GM21717 (cell line): ENCODE measurements around the gene TUBGCP5.
A peak's percentile ranks its signal among the peaks of the same experiment; 100 is the strongest.
"Not testable (repeated sequence)": the region's sequence is repeated elsewhere in the genome, so short reads cannot be mapped to it uniquely, and the experiment has no call there.

Experiments used
- ATAC-seq: cut with Tn5 transposase; IDR thresholded peaks from one replicate; pipeline ENCODE4 v1.9.1; 2021; ENCODE audit warnings: mild to moderate bottlenecking, moderate library complexity; ENCODE audit not compliant: unreplicated experiment

TUBGCP5 gene

DNA sequence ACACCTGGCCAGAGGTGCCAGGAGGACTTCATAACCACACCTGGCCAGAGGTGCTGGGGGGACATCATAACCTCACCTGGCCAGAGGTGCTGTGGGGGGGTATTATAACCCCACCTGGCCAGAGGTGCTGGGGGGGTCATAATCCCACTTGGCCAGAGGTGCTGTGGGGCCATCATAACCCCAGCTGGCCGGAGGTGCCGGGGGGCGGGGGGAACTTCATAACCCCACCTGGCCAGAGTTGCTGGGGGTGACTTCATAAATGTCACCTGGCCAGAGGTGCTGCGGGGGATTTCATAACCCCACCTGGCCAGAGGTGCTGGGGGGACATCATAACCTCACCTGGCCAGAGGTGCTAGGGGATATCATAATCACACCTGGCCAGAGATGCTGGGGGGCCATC is 4.2 kb upstream of the TUBGCP5 start:
- ATAC-seq: not testable (repeated sequence)

GRCh38 chr15:23041736-23042135 is 2.4 kb upstream of the TUBGCP5 start:
- not testable (repeated sequence) for ATAC-seq

- ATAC-seq: peak; percentile 21
Observed at GRCh38 chr15:23039917-23040281, 530 bp upstream of the TUBGCP5 start.

DNA sequence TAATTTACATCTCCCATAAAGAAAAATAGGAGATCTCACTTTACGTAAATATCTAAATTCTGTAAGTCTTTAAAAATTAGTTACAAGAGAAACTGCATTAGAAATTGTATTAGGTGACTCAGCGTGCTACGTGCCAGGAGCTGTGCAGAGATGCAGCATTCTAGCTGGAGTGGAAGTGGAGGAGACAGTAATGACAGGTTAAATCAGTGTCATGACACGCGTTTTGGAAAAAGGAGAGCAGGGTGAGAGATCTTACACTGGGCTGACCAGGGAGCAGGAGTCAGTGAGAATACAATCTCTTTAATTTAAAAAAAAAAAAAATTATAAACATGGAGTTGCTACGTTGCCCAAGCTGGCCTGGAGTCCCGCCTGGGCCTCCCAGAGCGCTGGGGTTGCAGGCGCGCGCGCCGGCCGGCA is 635 bp downstream of the TUBGCP5 start:
- ATAC-seq: peak; percentile 22

DNA sequence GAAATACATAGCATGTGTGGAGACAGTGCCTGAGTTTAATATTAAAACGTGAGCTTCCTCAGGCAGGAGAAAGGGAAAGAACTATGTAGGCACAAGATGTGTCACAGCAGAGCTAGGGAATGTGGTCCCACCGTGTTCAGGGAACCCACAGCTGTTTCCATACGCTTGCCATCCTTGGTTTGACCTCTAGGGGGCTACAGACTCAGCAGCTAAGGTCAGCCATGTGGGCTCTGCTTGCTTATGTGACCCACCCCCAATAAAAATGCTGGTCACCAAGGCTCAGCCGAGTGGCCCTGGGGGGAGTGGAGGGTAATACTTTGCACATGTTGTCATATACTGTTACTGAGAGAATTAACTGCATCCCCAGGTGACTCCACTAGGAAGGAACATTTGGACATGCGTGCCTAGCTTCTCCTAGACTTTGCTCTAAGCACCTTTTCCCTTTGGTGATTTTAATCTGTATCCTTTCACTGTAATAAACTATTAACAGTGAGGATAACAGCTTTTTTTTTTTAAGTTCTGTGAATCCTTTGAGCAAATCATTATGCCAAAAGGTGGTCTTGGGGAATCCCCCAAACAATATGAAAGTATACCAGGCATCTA is 3.3 kb downstream of the TUBGCP5 start:
- ATAC-seq: no peak

GRCh38 chr15:23033979-23034378 is 5.4 kb downstream of the TUBGCP5 start:
- no peak for ATAC-seq

DNA sequence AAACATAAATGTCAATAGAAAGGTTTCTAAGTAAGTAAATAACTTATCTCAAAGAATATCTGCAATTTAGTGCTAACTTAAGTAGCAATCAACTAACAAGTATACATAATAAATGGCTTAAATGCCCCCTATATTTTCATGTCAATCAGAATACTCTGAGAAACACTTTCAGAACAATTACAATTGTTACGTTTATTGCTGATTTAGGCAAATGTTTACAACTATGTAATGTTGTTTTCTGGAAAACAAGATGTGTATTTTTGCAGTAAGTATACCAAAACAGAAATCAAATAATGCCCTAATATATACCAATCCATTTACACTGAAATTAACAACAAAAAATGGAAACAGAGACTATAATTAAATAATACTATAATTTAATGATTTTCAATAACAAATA is 13.2 kb downstream of the TUBGCP5 start:
- ATAC-seq: no peak

GRCh38 chr15:23022156-23022555 is 17.2 kb downstream of the TUBGCP5 start:
- ATAC-seq: no peak

- ATAC-seq: no peak
Observed at GRCh38 chr15:23014394-23015000, 24.9 kb downstream of the TUBGCP5 start.

- no peak for ATAC-seq
Observed at GRCh38 chr15:23013681-23014080, 25.7 kb downstream of the TUBGCP5 start.

DNA sequence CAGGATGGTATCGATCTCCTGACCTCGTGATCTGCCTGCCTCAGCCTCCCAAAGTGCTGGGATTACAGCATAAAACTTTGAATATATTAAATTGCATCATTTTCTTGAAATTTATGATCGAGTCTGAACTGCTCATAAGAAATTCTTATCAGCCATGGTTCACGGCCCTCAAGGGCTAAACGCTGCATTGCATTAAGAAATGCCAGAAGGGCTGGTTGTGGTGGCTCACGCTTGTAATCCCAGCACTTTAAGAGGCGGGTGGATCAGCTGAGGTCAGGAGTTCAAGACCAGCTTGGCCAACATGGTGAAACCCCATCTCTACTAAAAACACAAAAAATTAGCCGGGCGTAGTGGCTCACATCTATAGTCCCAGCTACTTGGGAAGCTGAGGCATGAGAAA is 26.8 kb downstream of the TUBGCP5 start:
- not testable (repeated sequence) for ATAC-seq

DNA sequence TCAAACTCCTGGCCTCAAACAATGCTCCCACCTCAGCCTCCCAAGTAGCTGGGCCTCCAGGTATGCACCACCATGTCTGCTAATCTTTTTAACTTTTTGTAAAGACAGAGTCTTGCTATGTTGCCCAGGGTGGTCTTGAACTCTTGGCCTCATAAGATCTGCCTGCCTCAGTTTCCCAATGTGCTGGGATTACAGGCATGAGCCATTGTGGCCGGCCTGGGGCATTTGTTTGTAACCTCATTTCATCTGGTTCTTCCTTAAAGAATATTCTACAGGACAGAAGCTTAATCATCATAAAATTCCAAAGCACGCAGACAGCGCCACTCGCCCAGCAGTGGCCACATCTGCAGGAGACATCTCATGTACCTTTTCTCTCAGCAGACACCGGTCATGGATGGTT is 35.6 kb downstream of the TUBGCP5 start:
- ATAC-seq: no peak

DNA sequence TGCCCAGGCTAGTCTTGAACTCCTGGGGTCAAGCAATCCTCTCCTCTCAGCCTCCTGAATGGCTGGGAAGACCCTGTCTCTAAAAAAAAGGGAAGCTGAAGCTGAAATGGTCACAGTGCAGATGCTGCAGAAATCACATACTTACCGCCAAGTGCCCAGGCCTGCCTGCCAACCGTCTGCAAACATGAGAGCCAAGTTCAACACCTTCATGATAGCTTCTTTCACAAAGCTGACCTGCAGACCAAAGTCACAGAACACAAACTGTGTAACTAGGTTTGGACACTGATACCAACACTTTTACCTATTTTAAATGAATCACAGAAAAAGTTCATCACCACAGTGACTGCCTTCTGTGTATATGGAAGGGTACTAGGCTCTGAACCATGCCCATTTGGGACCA is 36.4 kb downstream of the TUBGCP5 start:
- no peak for ATAC-seq

DNA sequence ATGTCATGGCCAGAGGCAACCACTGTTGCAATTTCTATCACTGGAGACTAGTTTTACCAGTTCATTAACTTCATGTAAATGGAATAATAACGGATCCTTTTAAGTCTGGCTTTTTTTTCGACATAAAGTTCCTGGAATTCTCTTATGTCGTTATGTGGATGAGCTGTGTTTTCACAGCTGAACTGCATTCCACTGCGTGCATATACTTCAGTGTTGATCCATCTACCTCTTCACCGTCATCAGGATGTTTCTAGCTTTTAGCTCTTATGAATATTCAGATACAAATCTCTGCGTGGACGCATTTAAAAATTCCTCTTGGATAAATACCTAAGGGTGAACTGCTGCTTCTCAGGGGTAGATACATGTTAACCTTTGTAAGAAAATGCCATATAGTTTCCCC is 43.6 kb downstream of the TUBGCP5 start:
- no peak for ATAC-seq

DNA sequence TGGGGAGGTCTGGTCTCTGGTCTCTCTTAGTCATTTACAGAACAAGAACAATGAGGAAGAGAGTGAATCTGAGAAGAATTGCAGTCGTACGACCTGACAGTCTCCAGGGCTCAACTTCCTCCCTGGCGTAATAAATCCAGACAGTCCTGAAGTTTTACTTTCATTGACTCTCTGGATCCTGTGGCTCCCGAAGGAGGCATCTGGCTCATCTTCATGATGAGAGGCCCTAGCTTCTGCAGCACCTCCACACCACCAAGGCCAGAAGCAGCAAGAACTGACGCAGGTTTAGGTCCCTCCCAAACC is 47.4 kb downstream of the TUBGCP5 start:
- ATAC-seq: no peak

GRCh38 chr15:22989576-22990477 is 49.5 kb downstream of the TUBGCP5 start:
- no peak for ATAC-seq

DNA sequence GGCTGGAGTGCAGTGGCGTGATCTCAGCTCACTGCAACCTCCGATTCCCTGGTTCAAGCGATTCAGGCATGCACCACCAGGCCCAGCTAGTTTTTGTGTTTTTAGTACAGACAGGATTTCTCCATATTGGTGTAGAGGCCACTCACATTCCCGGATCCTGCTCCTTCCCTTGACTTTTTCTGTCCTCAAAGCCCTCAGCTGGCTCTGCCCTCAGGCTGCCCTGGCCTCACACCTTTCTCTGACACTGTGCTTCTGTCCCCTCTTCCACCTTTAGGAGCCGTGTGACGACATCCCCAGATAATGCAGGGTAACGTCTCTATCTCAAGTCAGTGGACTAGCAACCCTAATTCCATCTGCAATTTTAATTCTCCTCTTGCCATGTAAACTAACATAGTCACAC is 50.6 kb downstream of the TUBGCP5 start:
- no peak for ATAC-seq

DNA sequence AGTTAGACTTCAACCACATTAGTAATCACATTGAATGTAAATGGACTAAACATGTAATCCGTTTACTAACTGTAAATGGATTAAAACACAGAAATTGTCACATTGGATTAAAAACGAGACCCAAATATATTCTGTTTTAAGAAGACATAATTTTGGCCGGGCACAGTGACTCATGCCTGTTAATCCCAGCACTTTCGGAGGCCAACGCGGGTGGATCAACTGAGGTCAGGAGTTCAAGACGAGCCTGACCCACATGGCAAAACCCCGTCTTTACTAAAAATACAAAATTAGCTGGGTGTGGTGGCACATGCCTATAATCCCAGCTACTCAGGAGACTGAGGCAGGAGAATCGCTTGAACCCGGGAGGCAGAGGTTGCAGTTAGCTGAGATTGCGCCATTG is 57.4 kb downstream of the TUBGCP5 start:
- ATAC-seq: not testable (repeated sequence)

DNA sequence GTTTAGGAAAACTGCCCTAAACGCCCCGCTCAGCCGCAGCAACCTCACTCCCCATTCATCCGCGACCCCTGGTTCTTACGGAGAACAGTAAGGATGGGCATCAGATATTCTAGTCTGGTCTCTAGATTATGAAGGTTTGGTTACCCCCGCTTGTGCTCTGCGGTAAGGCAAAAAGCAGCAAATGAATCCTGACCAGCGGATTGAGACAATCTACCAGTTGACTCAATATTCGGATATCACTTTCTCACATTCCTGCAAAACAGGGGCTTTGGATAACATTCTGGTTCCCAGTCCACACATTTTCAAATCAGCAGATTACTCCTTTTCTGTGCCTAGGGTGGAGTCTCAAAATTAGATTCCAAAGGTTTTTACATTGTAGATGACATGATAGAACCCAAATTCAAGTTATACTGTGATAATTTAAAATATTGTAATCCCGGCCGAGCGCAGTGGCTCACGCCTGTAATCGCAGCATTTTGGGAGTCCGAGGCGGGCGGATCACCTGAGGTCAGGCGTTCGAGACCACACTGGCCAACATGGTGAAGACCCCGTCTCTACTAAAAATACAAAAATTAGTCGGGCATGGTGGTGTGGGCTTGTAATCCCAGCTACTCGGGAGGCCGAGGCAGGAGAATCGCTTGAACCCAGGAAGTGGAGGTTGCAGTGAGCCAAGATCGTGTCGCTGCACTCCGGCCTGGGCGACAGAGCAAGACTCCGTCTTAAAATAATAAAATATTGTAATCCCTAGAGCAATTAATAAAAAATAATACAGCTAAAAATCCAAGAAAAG is 58.1 kb downstream of the TUBGCP5 start:
- no peak for ATAC-seq

GRCh38 chr15:22980189-22981050 is 58.9 kb downstream of the TUBGCP5 start, which contains the start of gene CYFIP1:
Gene CYFIP1 (minus strand): TSS chr15:22980368. CDS start chr15:22947285, 33,083 bp downstream.
- ATAC-seq: peak; percentile 64
